ENCODE data around the gene SCN2B.

DNA sequence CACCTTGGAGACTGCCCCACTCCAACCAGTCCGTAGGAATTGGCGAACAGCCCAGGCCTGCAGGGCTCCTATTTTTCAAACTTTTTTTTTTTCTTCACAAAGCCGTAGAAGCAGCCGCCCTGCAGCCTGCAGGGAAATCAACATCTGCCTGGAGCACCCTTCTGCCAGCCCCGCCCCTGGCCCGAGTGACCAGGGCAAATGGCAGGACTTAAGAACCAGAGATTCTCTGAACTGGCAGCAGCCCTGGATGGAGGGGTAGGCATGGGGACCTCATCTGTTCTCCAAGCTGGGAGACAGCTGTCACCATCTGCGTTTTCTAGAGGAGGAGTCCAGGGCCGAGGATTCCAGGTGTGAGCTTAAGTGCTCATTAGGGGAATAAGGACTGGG lies 5.6 kb downstream of the SCN2B start:
- TF ChIP-seq SMC3 (IDR thresholded peaks at IDR 0.05; ENCODE audit: low read depth, low read length) = no peak
- TF ChIP-seq, protein P1, sequence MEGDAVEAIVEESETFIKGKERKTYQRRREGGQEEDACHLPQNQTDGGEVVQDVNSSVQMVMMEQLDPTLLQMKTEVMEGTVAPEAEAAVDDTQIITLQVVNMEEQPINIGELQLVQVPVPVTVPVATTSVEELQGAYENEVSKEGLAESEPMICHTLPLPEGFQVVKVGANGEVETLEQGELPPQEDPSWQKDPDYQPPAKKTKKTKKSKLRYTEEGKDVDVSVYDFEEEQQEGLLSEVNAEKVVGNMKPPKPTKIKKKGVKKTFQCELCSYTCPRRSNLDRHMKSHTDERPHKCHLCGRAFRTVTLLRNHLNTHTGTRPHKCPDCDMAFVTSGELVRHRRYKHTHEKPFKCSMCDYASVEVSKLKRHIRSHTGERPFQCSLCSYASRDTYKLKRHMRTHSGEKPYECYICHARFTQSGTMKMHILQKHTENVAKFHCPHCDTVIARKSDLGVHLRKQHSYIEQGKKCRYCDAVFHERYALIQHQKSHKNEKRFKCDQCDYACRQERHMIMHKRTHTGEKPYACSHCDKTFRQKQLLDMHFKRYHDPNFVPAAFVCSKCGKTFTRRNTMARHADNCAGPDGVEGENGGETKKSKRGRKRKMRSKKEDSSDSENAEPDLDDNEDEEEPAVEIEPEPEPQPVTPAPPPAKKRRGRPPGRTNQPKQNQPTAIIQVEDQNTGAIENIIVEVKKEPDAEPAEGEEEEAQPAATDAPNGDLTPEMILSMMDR (IDR thresholded peaks at IDR 0.05) = no peak
- no peak for TF ChIP-seq POLR2AphosphoS5 (IDR thresholded peaks at IDR 0.05; ENCODE audit: low read depth, low read length)
- TF ChIP-seq RAD21 (IDR thresholded peaks at IDR 0.05; ENCODE audit: low read length) = no peak
- no peak for TF ChIP-seq NFIC (IDR thresholded peaks at IDR 0.05; ENCODE audit: borderline replicate concordance)
- TF ChIP-seq EP300 (IDR thresholded peaks at IDR 0.05; ENCODE audit: borderline replicate concordance in 1 of 2, low read depth in 1 of 2, low read length in 1 of 2) = no peak
- no peak for TF ChIP-seq ELF1 (IDR thresholded peaks at IDR 0.05)
- no peak for TF ChIP-seq MAX (IDR thresholded peaks at IDR 0.05; ENCODE audit: low read depth)
- TF ChIP-seq GABPA (IDR thresholded peaks at IDR 0.05; ENCODE audit: low read depth) = no peak
- TF ChIP-seq GATA2 (CRISPR knock-in tag; IDR thresholded peaks at IDR 0.05) = no peak
- no peak for TF ChIP-seq RFX5 (IDR thresholded peaks at IDR 0.05; ENCODE audit: low read length)
- TF ChIP-seq NRF1 (IDR thresholded peaks at IDR 0.05; ENCODE audit: low read depth, low read length) = no peak
- TF ChIP-seq TEAD4 (IDR thresholded peaks at IDR 0.05; ENCODE audit: borderline replicate concordance, insufficient read depth) = no peak
- TF ChIP-seq, protein P2, sequence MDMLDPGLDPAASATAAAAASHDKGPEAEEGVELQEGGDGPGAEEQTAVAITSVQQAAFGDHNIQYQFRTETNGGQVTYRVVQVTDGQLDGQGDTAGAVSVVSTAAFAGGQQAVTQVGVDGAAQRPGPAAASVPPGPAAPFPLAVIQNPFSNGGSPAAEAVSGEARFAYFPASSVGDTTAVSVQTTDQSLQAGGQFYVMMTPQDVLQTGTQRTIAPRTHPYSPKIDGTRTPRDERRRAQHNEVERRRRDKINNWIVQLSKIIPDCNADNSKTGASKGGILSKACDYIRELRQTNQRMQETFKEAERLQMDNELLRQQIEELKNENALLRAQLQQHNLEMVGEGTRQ (IDR thresholded peaks at IDR 0.05; ENCODE audit: borderline replicate concordance, low read depth, low read length) = no peak

Measured in SK-N-SH (cell line).